CD4-positive, alpha-beta T cell treated with Interleukin-6 at 100 ng/mL for 8 hours (primary cell): ENCODE measurements around the gene OR6B2.

ENCODE experiments used
- DNase-seq: peaks from one replicate; pipeline ENCODE4 v3.0.0-alpha.2; 2020; ENCODE audit warnings: mixed read lengths, low spot score

OR6B2 gene

GRCh38 chr2:240041363-240041762 is 11.1 kb upstream of the OR6B2 start:
- no peak for DNase-seq

- no peak for DNase-seq
Observed at GRCh38 chr2:240037358-240037757, 7.1 kb upstream of the OR6B2 start.

GRCh38 chr2:240033330-240033678 is 3.1 kb upstream of the OR6B2 start:
- DNase-seq = no peak

- no peak for DNase-seq
Observed at GRCh38 chr2:240032406-240033329, 2.4 kb upstream of the OR6B2 start.

GRCh38 chr2:240024766-240025165 is 5.5 kb downstream of the OR6B2 start:
- no peak for DNase-seq

- DNase-seq = no peak
Observed at GRCh38 chr2:240023792-240024191, 6.4 kb downstream of the OR6B2 start.

- peak; percentile 41 for DNase-seq
Observed at GRCh38 chr2:240021488-240022104, 8.6 kb downstream of the OR6B2 start.

- no peak for DNase-seq
Observed at GRCh38 chr2:240018071-240018750, 12.0 kb downstream of the OR6B2 start.

- DNase-seq = no peak
Observed at GRCh38 chr2:240014327-240014726, 15.9 kb downstream of the OR6B2 start.

- no peak for DNase-seq
Observed at GRCh38 chr2:240013343-240013742, 16.9 kb downstream of the OR6B2 start.

GRCh38 chr2:240002983-240003382 is 27.2 kb downstream of the OR6B2 start:
- no peak for DNase-seq

- DNase-seq = no peak
Observed at GRCh38 chr2:240000671-240001070, 29.6 kb downstream of the OR6B2 start.

- no peak for DNase-seq
Observed at GRCh38 chr2:239997686-239998409, 32.4 kb downstream of the OR6B2 start.

- DNase-seq = no peak
Observed at GRCh38 chr2:239994086-239994485, 36.1 kb downstream of the OR6B2 start.

GRCh38 chr2:239993291-239993690 is 36.9 kb downstream of the OR6B2 start:
- DNase-seq = no peak

GRCh38 chr2:239991689-239992314 is 38.4 kb downstream of the OR6B2 start:
- DNase-seq = peak; percentile 30

- DNase-seq = no peak
Observed at GRCh38 chr2:239990966-239991365, 39.3 kb downstream of the OR6B2 start.

- DNase-seq = no peak
Observed at GRCh38 chr2:239985356-239985755, 44.9 kb downstream of the OR6B2 start.

GRCh38 chr2:239984421-239985194 is 45.6 kb downstream of the OR6B2 start:
- no peak for DNase-seq

- DNase-seq = no peak
Observed at GRCh38 chr2:239983004-239983778, 47.0 kb downstream of the OR6B2 start.
